Measurements from ENCODE around the gene RYR3.

Gene RYR3

GRCh38 chr15:33773969-33774368, 463.2 kb downstream of the RYR3 start:
- Histone ChIP-seq H3K4me3 (ENCODE audit: severe bottlenecking) (no peak overlapping the region), H3K27ac (ENCODE audit: poor library complexity, severe bottlenecking) (no peak overlapping the region), H3K4me1 (ENCODE audit: insufficient read depth, poor library complexity, severe bottlenecking) (no peaks in the 10 kb centered on the region), H3K9me3 (ENCODE audit: severe bottlenecking) (no peaks in the 10 kb centered on the region), H3K36me3 (ENCODE audit: low read depth) (no peaks in the 10 kb centered on the region), H3K27me3 (ENCODE audit: insufficient read depth, poor library complexity, severe bottlenecking) (peaks cover 44% of the 10 kb centered on the region)
- DNase-seq (ENCODE audit: low spot score) (no peak), ATAC-seq (ENCODE audit: low read depth) (no peak)
- TF ChIP-seq CTCF (IDR thresholded peaks at IDR 0.05; ENCODE audit: poor library complexity, severe bottlenecking) = no peak

GRCh38 chr15:33778852-33779251, 468.1 kb downstream of the RYR3 start:
- H3K27ac ChIP-seq (ENCODE audit: poor library complexity, severe bottlenecking) = no peak overlapping the region
- H3K4me1 ChIP-seq (ENCODE audit: insufficient read depth, poor library complexity, severe bottlenecking) = no peaks in the 10 kb centered on the region
- no peak for TF ChIP-seq CTCF (IDR thresholded peaks at IDR 0.05; ENCODE audit: poor library complexity, severe bottlenecking)
- no peaks in the 10 kb centered on the region for H3K9me3 ChIP-seq (ENCODE audit: severe bottlenecking)
- H3K4me3 ChIP-seq (ENCODE audit: severe bottlenecking) = no peak overlapping the region
- no peaks in the 10 kb centered on the region for H3K36me3 ChIP-seq (ENCODE audit: low read depth)
- no peak for DNase-seq (ENCODE audit: low spot score)
- H3K27me3 ChIP-seq (ENCODE audit: insufficient read depth, poor library complexity, severe bottlenecking) = peaks cover 20% of the 10 kb centered on the region
- no peak for ATAC-seq (ENCODE audit: low read depth)

DNA sequence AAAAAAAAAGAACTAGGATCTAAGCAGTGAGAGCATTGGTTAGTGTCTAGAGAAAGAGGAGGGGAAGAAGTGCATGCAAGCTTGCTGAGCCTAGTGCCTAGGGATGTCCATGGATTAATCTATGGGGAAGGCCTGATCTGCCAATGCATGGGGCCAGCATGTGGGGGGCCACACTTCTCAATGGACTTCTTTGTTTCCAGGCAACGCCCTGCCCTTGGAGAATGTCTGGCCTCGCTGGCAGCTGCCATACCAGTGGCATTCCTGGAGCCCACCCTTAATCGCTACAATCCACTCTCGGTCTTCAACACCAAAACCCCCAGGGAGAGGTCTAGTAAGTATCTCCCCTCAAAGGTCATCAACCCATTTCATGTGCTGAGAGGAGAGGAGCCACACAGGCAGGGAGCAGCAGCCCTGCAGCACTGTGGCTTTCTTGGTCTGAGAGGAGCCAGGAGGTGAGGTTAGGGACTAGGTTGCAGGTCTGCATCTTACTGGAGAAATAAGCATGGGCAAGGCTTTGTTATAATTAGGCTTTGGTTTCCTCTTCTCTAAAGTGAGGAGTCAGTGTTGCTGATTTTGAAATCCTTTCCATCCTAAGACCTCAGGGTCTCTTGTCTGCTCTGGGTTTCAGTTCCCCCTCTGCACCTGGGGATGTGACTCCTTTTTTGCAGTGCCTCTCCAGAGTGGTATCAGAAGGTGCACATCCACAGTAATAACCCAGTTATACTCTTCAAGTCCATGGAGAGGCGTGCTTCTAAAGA, 469.4 kb downstream of the RYR3 start:
- H3K4me1 ChIP-seq (ENCODE audit: insufficient read depth, poor library complexity, severe bottlenecking) = no peaks in the 10 kb centered on the region
- no peak overlapping the region for H3K27ac ChIP-seq (ENCODE audit: poor library complexity, severe bottlenecking)
- H3K9me3 ChIP-seq (ENCODE audit: severe bottlenecking) = no peaks in the 10 kb centered on the region
- no peak for DNase-seq (ENCODE audit: low spot score)
- H3K4me3 ChIP-seq (ENCODE audit: severe bottlenecking) = no peak overlapping the region
- peaks cover 7% of the 10 kb centered on the region for H3K27me3 ChIP-seq (ENCODE audit: insufficient read depth, poor library complexity, severe bottlenecking)
- H3K36me3 ChIP-seq (ENCODE audit: low read depth) = no peaks in the 10 kb centered on the region
- ATAC-seq (ENCODE audit: low read depth) = no peak
- no peak for TF ChIP-seq CTCF (IDR thresholded peaks at IDR 0.05; ENCODE audit: poor library complexity, severe bottlenecking)

DNA sequence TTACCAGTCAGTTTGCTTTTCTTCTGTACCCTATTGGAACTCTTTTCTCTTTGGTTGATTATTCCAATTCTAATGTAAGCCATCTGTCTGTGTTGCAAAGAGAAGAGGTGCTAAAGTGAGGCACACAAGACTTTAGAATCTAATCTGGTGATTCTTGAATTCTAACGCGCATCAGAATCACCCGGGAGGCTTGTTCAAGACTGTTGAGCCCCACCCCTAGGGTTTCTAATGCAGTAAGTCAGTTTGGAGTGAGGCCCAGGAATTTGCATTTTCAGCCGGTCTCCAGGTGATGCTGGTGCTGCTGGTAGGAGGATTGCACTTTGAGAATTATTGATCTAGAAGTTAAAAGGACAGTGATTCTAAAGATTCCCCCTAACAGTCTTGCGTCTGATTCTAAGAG, 472.2 kb downstream of the RYR3 start:
- Histone ChIP-seq H3K27me3 (ENCODE audit: insufficient read depth, poor library complexity, severe bottlenecking) (peaks cover 6% of the 10 kb centered on the region), H3K4me3 (ENCODE audit: severe bottlenecking) (no peak overlapping the region), H3K9me3 (ENCODE audit: severe bottlenecking) (no peaks in the 10 kb centered on the region), H3K27ac (ENCODE audit: poor library complexity, severe bottlenecking) (no peak overlapping the region), H3K4me1 (ENCODE audit: insufficient read depth, poor library complexity, severe bottlenecking) (no peaks in the 10 kb centered on the region), H3K36me3 (ENCODE audit: low read depth) (no peaks in the 10 kb centered on the region)
- DNase-seq (ENCODE audit: low spot score) (no peak), ATAC-seq (ENCODE audit: low read depth) (no peak)
- TF ChIP-seq CTCF (IDR thresholded peaks at IDR 0.05; ENCODE audit: poor library complexity, severe bottlenecking) = no peak

GRCh38 chr15:33785366-33785765, 474.6 kb downstream of the RYR3 start:
- no peaks in the 10 kb centered on the region for H3K4me1 ChIP-seq (ENCODE audit: insufficient read depth, poor library complexity, severe bottlenecking)
- H3K27ac ChIP-seq (ENCODE audit: poor library complexity, severe bottlenecking) = no peak overlapping the region
- TF ChIP-seq CTCF (IDR thresholded peaks at IDR 0.05; ENCODE audit: poor library complexity, severe bottlenecking) = no peak
- ATAC-seq (ENCODE audit: low read depth) = no peak
- H3K36me3 ChIP-seq (ENCODE audit: low read depth) = no peaks in the 10 kb centered on the region
- DNase-seq (ENCODE audit: low spot score) = no peak
- no peak overlapping the region for H3K4me3 ChIP-seq (ENCODE audit: severe bottlenecking)
- peaks cover 6% of the 10 kb centered on the region for H3K27me3 ChIP-seq (ENCODE audit: insufficient read depth, poor library complexity, severe bottlenecking)
- H3K9me3 ChIP-seq (ENCODE audit: severe bottlenecking) = no peaks in the 10 kb centered on the region
